Sigmoid colon (tissue), 7 donors: ENCODE measurements around the gene SLC26A8. TPM values are rescaled to one million over a fixed set of nuclear protein-coding genes. Genes with fewer than 3 reads are reported as not detected.
"Not testable (repeated sequence)": the region's sequence is repeated elsewhere in the genome, so short reads cannot be mapped to it uniquely, and the experiment has no call there.

Experiments used
- DNase-seq: peaks from one replicate; pipeline ENCODE4 v3.0.0-alpha.2; 2019
- H3K27ac ChIP-seq, 4 donors: fragments of 200-600 bp; sonication (generic); one replicate each; pipeline ENCODE4 v1.5.1; 2016 to 2019; ENCODE audit warnings: mild to moderate bottlenecking in 1 of 4
- H3K27me3 ChIP-seq, 3 donors: fragments of 200-600 bp; sonication (generic); one replicate each; pipeline ENCODE4 v1.5.1; 2019; ENCODE audit warnings: mild to moderate bottlenecking in 1 of 3
- H3K36me3 ChIP-seq, 4 donors: fragments of 200-600 bp; sonication (generic); one replicate each; pipeline ENCODE4 v1.5.1; 2016 to 2019
- H3K4me1 ChIP-seq, 4 donors: fragments of 200-600 bp; sonication (generic); one replicate each; pipeline ENCODE4 v1.5.1; 2017 to 2019
- H3K4me3 ChIP-seq, 4 donors: fragments of 200-600 bp; sonication (generic); one replicate each; pipeline ENCODE4 v1.5.1; 2017 to 2019; ENCODE audit warnings: mild to moderate bottlenecking in 2 of 4, moderate library complexity in 1 of 4
- H3K9me3 ChIP-seq, 4 donors: fragments of 200-600 bp in 3 of 4; sonication (generic) in 3 of 4; one replicate each; pipeline versions ENCODE4 v1.5.1 to v1.6.1; 2013 to 2019
- EP300 ChIP-seq, 4 donors: sonication (generic); formaldehyde crosslinking; IDR thresholded peaks; one replicate each; pipeline ENCODE4 v1.6.1; 2017; ENCODE audit warnings: antibody characterized with exemption in 4 of 4
- POLR2A ChIP-seq, 2 donors: fragments of 450-650 bp; IDR thresholded peaks; one replicate each; pipeline ENCODE4 v1.6.1; 2016; ENCODE audit warnings: antibody characterized with exemption in 2 of 2, mild to moderate bottlenecking in 2 of 2, moderate library complexity in 2 of 2
- POLR2AphosphoS5 ChIP-seq, 4 donors: sonication (generic); formaldehyde crosslinking; IDR thresholded peaks; one replicate each; pipeline ENCODE4 v1.6.1; 2017; ENCODE audit warnings: antibody characterized with exemption in 4 of 4
- WGBS, 2 donors: extraction: QIAGEN DNeasy Blood & Tissue Kit; methylation state at CpG; one replicate each; pipeline ENCODE4 v1.1.7; 2013; 5-methylcytosine and 5-hydroxymethylcytosine counted together
- intact Hi-C: fragments of 100-400 bp; cut with DNase I; formaldehyde crosslinking; loops from one replicate; pipeline ENCODE4 v1.15.1; 2023
- polyA plus RNA-seq, 3 donors: library from polyadenylated mRNA; stranded (reverse); fragments of 200-250 nt; gene quantifications; one replicate each; pipeline ENCODE4 v1.2.3, GENCODE V29; 2013
- total RNA-seq, 4 donors: library from RNA; depleted of rRNA; stranded (reverse); fragments of >200 nt; gene quantifications; one replicate each; pipeline ENCODE4 v1.1.0, GENCODE V29; 2016
- TF ChIP-seq, protein P1 (sequence below), 4 experiments: fragments of 450-650 bp in 3 of 4; fragments of 200-600 bp in 1 of 4; IDR thresholded peaks; one replicate each; pipeline ENCODE4 v1.5.1; 2016 to 2019; ENCODE audit warnings: antibody characterized with exemption in 4 of 4, mild to moderate bottlenecking in 3 of 4, moderate library complexity in 2 of 4
- donor health status: healthy with polysubstance abuse.
- donor health status: Bipolar disorder and iron deficiency.
- donor health status: healthy.

SLC26A8 gene
- total and polyA plus RNA-seq, 7 donors = 0.10 TPM; not detected in 6

DNA sequence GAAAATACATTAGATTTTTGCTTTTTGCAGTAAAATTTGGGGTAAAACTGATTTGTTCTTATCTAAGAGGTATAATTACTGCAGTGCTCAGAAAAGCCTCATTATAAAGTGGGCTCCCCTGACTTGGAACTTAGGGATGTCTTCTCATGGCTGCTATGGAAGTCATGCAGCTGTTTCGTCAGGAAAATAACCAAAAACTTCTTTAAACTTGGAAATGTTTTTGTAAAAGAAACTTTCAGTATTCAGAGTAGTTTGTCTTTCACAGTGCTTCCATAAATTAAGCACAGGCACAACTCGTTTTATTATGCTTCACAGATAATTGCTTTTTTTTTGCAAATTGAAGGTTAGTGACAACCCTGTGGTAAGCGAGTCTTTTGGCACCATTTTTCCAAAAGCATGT is 10.0 kb upstream of the SLC26A8 start:
- no peaks in the 10 kb centered on the region for H3K27me3 ChIP-seq
- H3K9me3 ChIP-seq = no peaks in the 10 kb centered on the region
- H3K4me1 ChIP-seq = peaks cover 0 to 100% (median 85%) of the 10 kb centered on the region in 4 donors
- no peak for DNase-seq
- TF ChIP-seq POLR2A (IDR thresholded peaks at IDR 0.05) = no peak
- TF ChIP-seq, protein P1, sequence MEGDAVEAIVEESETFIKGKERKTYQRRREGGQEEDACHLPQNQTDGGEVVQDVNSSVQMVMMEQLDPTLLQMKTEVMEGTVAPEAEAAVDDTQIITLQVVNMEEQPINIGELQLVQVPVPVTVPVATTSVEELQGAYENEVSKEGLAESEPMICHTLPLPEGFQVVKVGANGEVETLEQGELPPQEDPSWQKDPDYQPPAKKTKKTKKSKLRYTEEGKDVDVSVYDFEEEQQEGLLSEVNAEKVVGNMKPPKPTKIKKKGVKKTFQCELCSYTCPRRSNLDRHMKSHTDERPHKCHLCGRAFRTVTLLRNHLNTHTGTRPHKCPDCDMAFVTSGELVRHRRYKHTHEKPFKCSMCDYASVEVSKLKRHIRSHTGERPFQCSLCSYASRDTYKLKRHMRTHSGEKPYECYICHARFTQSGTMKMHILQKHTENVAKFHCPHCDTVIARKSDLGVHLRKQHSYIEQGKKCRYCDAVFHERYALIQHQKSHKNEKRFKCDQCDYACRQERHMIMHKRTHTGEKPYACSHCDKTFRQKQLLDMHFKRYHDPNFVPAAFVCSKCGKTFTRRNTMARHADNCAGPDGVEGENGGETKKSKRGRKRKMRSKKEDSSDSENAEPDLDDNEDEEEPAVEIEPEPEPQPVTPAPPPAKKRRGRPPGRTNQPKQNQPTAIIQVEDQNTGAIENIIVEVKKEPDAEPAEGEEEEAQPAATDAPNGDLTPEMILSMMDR (IDR thresholded peaks at IDR 0.05) = no peak
- H3K27ac ChIP-seq = peak overlapping the region in 2 of 4 donors; percentile 17 to 47
- no peaks in the 10 kb centered on the region for H3K36me3 ChIP-seq
- intact Hi-C loops = no loop called here
- 75 to 80% methylated on average over 3 of the region's 3 CpGs for WGBS, 2 donors
- H3K4me3 ChIP-seq = no peak overlapping the region

GRCh38 chr6:36033935-36034334 is 9.5 kb upstream of the SLC26A8 start:
- intact Hi-C loops = no loop called here
- Histone ChIP-seq H3K4me1 (peaks cover 0 to 98% (median 82%) of the 10 kb centered on the region in 4 donors), H3K9me3 (no peaks in the 10 kb centered on the region), H3K27ac (peak overlapping the region in 2 of 4 donors; percentile 17 to 47), H3K36me3 (no peaks in the 10 kb centered on the region), H3K4me3 (no peak overlapping the region), H3K27me3 (no peaks in the 10 kb centered on the region)
- TF ChIP-seq, protein P1 (IDR thresholded peaks at IDR 0.05) = no peak
- TF ChIP-seq EP300 (IDR thresholded peaks at IDR 0.05) = no peak
- no peak for TF ChIP-seq POLR2AphosphoS5 (IDR thresholded peaks at IDR 0.05)
- no peak for TF ChIP-seq POLR2A (IDR thresholded peaks at IDR 0.05)
- no peak for DNase-seq
- WGBS, 2 donors = 60 to 83% methylated on average over 3 of the region's 3 CpGs

DNA sequence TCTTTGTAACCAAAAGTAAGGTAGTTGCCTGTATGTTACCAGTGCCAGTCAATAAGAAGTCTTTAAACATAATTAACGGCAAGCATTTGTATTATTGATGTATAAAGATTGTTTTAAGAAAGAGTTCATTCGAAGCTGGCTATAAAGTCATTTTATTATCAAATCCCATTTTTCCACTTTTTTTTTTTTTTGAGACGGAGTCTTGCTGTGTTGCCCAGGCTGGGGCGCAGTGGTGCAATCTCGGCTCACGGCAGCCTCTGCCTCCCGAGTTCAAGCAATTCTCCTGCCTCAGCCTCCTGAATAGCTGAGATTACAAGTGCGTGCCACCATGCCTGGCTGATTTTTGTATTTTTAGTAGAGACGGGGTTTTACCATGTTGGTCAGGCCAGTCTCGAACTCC is 8.7 kb upstream of the SLC26A8 start:
- Histone ChIP-seq H3K4me1 (peaks cover 0 to 90% (median 74%) of the 10 kb centered on the region in 4 donors), H3K27ac (peak overlapping the region in 2 of 4 donors; percentile 1 to 47)
- H3K36me3 ChIP-seq, DNase-seq, H3K27me3 ChIP-seq, H3K9me3 ChIP-seq, intact Hi-C loops, H3K4me3 ChIP-seq: not testable (repeated sequence)
- WGBS, 2 donors = 92 to 93% methylated on average over 10 of the region's 10 CpGs

GRCh38 chr6:36032261-36032660 is 7.8 kb upstream of the SLC26A8 start:
- 54 to 79% methylated on average over 1 of the region's 1 CpG for WGBS, 2 donors
- no peaks in the 10 kb centered on the region for H3K36me3 ChIP-seq
- TF ChIP-seq POLR2A (IDR thresholded peaks at IDR 0.05) (no peak), EP300 (IDR thresholded peaks at IDR 0.05) (no peak), POLR2AphosphoS5 (IDR thresholded peaks at IDR 0.05) (no peak)
- TF ChIP-seq, protein P1 (IDR thresholded peaks at IDR 0.05) = no peak
- intact Hi-C loops = no loop called here
- no peaks in the 10 kb centered on the region for H3K9me3 ChIP-seq
- H3K4me1 ChIP-seq = peaks cover 0 to 81% (median 65%) of the 10 kb centered on the region in 4 donors
- no peaks in the 10 kb centered on the region for H3K27me3 ChIP-seq
- H3K27ac ChIP-seq = peak overlapping the region in 2 of 4 donors; percentile 8 to 9
- no peak for DNase-seq
- H3K4me3 ChIP-seq = no peak overlapping the region

- no peak for DNase-seq
- Histone ChIP-seq H3K36me3 (no peaks in the 10 kb centered on the region), H3K4me1 (peaks cover 0 to 53% (median 43%) of the 10 kb centered on the region in 4 donors), H3K27ac (peak overlapping the region; percentile 92 to 98 (median 94)), H3K27me3 (peaks cover under 1 to 3% (median 1%) of the 10 kb centered on the region in 3 donors), H3K4me3 (peak overlapping the region; percentile 65 to 98 (median 90)), H3K9me3 (no peaks in the 10 kb centered on the region)
- 2 to 4% methylated on average over 6 of the region's 6 CpGs for WGBS, 2 donors
- intact Hi-C loops = no loop called here
- TF ChIP-seq POLR2AphosphoS5 (IDR thresholded peaks at IDR 0.05) = peak in 1 of 4 donors; percentile 53
- no peak for TF ChIP-seq EP300 (IDR thresholded peaks at IDR 0.05)
- no peak for TF ChIP-seq POLR2A (IDR thresholded peaks at IDR 0.05)
These were observed 5.0 kb upstream of the SLC26A8 start for GRCh38 chr6:36029464-36029863.

DNA sequence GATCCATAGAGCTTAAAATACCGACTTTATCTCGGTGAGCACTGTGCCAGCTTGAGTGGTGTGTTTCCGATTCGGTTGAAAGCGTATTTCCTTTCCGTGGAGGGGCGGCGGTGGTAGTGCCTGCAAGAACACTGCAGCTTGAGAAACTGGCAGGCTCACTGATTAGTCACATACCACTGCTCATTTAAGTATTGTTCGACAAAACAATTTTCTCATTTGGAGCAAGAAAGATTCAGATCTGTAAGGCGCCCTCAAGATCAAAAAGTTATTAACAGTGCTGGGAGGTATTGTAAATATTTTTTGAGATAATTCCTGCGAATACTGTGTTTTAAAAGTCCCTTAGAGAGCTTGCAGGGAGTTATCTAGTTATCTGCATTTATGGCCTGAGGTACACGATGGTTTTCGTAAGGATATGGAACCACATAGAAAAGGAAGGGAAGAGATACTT is 4.5 kb upstream of the SLC26A8 start:
- Histone ChIP-seq H3K27ac (peak overlapping the region; percentile 92 to 98 (median 94)), H3K4me1 (peaks cover 0 to 51% (median 40%) of the 10 kb centered on the region in 4 donors), H3K9me3 (no peaks in the 10 kb centered on the region), H3K4me3 (peak overlapping the region; percentile 65 to 98 (median 90)), H3K27me3 (peaks cover 3 to 8% (median 5%) of the 10 kb centered on the region in 3 donors), H3K36me3 (no peaks in the 10 kb centered on the region)
- TF ChIP-seq, protein P1 (IDR thresholded peaks at IDR 0.05) = no peak
- peak in 3 of 4 donors; percentile 28 to 67 (median 50) for TF ChIP-seq POLR2AphosphoS5 (IDR thresholded peaks at IDR 0.05)
- DNase-seq = peak; percentile 82
- intact Hi-C loops = no loop called here
- WGBS, 2 donors = 1% methylated on average over 13 of the region's 13 CpGs
